ENCODE results near the gene ATP5MG.

The ATP5MG gene, protein sequence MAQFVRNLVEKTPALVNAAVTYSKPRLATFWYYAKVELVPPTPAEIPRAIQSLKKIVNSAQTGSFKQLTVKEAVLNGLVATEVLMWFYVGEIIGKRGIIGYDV

DNA sequence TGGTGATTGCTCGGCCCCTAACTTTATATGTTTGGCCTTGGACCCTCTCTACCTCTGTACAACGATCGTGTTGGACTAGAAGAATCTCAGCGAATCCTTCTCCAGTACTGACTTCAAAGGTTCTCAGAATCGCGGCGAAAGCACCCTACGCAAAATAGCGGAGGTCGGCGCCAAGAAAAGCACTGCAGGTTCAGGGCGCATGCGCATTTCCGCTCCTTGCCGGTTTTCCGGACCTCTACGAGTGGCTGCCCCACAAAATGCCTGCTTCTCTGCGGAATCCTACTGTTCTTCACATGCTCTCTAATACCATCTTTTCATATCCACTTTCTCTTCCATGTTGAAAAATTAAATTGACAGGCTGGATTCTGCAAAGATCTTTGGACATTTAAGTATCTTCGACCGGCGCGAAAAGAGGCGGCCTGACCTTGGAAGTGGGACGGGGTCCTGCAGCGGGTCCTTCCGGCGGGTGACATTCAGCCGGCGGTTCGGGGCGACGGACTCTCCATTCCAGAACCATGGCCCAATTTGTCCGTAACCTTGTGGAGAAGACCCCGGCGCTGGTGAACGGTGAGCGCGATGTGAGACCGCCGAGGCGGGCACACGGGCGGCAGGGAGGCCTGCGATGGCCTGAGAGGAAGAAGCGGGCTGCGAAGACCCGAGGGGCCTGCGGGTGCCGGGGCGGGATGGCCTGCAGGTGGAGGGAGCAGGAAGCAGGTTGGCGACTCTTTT, at the start of gene ATP5MG:
Gene ATP5MG, plus strand, starts transcription at position 456 of the 729 bp plus-strand sequence. Its CDS starts 60 bp downstream, at position 516.
- peak within 1 kb of the TSS; percentile 93 for H3K4me3 ChIP-seq (ENCODE audit: low read depth, low read length)
- TF ChIP-seq, protein P1, sequence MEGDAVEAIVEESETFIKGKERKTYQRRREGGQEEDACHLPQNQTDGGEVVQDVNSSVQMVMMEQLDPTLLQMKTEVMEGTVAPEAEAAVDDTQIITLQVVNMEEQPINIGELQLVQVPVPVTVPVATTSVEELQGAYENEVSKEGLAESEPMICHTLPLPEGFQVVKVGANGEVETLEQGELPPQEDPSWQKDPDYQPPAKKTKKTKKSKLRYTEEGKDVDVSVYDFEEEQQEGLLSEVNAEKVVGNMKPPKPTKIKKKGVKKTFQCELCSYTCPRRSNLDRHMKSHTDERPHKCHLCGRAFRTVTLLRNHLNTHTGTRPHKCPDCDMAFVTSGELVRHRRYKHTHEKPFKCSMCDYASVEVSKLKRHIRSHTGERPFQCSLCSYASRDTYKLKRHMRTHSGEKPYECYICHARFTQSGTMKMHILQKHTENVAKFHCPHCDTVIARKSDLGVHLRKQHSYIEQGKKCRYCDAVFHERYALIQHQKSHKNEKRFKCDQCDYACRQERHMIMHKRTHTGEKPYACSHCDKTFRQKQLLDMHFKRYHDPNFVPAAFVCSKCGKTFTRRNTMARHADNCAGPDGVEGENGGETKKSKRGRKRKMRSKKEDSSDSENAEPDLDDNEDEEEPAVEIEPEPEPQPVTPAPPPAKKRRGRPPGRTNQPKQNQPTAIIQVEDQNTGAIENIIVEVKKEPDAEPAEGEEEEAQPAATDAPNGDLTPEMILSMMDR (IDR thresholded peaks at IDR 0.05; ENCODE audit: control insufficient read depth, extremely low read depth, insufficient read depth): no peak
- DNase-seq (ENCODE audit: low read depth): peak; percentile 72

DNA sequence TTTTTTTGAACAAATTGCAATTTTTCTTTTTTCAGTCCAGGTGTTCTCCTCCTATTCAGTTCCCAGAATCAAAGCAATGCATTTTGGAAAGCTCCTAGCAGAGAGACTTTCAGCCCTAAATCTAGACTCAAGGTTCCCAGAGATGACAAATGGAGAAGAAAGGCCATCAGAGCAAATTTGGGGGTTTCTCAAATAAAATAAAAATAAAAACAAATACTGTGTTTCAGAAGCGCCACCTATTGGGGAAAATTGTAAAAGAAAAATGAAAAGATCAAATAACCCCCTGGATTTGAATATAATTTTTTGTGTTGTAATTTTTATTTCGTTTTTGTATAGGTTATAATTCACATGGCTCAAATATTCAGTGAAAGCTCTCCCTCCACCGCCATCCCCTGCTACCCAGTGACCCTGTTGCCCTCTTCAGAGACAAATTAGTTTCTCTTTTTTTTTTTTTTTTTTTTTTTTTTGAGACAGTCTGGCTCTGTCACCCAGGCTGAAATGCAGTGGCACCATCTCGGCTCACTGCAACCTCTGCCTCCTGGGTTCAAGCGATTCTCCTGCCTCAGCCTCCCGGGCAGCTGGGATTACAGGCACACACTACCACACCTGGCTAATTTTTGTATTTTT, 48.2 kb upstream of the ATP5MG start:
- DNase-seq (ENCODE audit: low read depth): no peak
- TF ChIP-seq, protein P1 (IDR thresholded peaks at IDR 0.05; ENCODE audit: control insufficient read depth, extremely low read depth, insufficient read depth): peak; percentile 40
- no peak overlapping the region for H3K4me3 ChIP-seq (ENCODE audit: low read depth, low read length)

DNA sequence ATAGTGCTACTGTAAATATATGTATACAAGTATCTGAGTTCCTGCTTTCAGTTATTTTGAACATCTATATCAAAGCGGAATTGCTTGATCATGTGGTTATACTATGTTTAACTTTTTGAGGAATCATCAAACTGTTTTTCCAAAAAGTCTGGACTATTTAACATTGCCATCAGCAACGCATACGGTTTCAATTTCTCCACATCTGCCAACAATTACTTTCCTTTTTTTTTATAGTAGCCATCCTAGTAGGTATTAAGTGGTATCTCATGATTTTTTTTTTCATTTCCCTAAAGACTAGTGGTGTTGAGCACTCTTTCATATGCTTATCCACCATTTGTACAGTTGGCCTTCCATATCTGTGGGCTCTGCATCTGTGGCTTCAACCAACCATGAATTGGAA, 43.3 kb upstream of the ATP5MG start:
- DNase-seq (ENCODE audit: low read depth): no peak
- H3K4me3 ChIP-seq (ENCODE audit: low read depth, low read length): no peak overlapping the region
- TF ChIP-seq, protein P1 (IDR thresholded peaks at IDR 0.05; ENCODE audit: control insufficient read depth, extremely low read depth, insufficient read depth): no peak

DNA sequence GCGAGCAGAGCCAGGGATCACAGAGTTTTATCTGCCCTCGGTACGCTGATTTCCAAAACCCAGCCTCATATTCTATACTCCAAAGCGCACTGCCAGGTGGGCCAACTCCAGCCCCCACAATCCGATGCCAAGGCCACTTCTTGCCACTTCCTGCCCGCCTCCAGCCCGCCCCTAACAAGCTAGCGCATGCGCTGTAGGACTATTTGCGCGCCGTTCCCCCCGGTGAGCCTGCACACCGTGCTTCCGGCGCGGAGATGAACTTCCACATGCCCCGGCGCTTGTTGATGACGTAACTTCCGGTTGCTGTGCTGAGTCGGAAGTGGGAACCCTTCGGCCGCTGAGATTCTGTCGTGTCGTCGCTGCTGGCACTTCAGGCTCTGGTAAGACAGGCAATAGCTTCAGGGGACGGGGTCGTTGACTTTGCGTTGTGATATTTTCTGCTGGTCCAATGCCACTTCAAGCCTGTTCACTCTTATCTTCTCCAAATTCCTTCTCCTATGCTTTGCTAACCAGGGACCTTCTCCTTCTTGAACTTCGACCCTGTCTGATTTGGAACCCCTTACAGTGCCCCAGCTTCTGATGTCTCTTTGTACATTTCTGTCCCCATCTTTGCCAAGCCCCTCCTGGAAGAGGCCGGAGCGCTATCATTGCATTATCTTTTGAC, 42.0 kb upstream of the ATP5MG start, which contains the start of gene UBE4A:
Gene UBE4A, plus strand, starts transcription at position 306 of the 664 bp plus-strand sequence. CDS start 5,481 bp downstream, outside the sequence.
- peak; percentile 81 for DNase-seq (ENCODE audit: low read depth)
- H3K4me3 ChIP-seq (ENCODE audit: low read depth, low read length): peak within 1 kb of the TSS; percentile 94
- TF ChIP-seq, protein P1 (IDR thresholded peaks at IDR 0.05; ENCODE audit: control insufficient read depth, extremely low read depth, insufficient read depth): no peak

DNA sequence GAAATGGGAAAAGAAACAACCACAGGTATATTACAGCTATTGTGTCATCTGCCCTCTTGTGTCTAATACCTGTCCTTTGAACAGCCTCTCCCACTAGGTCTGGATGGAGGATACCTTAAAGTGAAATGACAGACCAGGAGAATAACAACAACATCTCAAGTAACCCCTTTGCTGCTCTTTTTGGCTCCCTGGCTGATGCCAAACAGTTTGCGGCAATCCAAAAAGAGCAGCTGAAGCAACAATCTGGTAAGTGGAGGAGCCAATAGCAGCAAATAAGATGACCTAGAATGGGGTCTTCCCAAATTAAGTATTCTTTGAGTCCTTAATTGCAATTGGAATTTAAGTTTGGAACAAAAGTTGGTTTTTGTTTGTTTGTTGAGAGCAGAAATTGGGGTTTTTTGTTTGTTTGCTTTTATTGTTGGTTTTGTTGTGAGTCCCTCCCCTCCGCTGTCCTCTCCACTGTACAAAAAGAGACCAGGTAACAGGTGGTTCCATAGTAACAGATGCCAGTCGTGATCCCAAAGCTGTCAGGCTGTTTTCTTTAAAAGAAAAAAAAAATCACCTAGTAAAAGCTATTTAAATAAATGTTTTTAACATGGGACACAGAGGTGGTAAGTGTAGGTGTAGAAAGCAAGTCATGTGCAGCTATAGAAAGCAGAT, 36.3 kb upstream of the ATP5MG start:
- H3K4me3 ChIP-seq (ENCODE audit: low read depth, low read length): no peak overlapping the region
- TF ChIP-seq, protein P1 (IDR thresholded peaks at IDR 0.05; ENCODE audit: control insufficient read depth, extremely low read depth, insufficient read depth): no peak
- no peak for DNase-seq (ENCODE audit: low read depth)

DNA sequence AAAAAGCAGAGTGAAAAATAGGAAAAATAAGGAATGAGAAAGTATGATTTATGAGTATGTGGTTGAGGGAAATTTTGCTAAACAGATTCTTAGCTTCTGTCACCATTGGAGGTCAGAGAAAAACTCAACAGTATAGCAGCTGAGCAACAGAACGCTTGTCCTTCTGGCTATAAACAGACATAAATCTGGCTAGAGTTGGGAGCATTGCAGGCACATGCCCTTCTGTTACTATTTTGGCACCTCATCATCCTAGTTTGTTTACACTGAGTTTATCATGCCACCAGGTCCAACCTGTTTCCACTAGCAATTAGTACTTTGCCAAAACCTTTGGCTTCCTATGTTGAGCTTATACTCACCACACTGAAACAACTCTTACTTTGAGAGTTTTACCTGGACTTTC, 35.1 kb upstream of the ATP5MG start:
- peak; percentile 97 for DNase-seq (ENCODE audit: low read depth)
- H3K4me3 ChIP-seq (ENCODE audit: low read depth, low read length): no peak overlapping the region
- TF ChIP-seq, protein P1 (IDR thresholded peaks at IDR 0.05; ENCODE audit: control insufficient read depth, extremely low read depth, insufficient read depth): no peak

Measured in LNCaP clone FGC (cell line).